ENCODE data around the gene ZSWIM9.

DNA sequence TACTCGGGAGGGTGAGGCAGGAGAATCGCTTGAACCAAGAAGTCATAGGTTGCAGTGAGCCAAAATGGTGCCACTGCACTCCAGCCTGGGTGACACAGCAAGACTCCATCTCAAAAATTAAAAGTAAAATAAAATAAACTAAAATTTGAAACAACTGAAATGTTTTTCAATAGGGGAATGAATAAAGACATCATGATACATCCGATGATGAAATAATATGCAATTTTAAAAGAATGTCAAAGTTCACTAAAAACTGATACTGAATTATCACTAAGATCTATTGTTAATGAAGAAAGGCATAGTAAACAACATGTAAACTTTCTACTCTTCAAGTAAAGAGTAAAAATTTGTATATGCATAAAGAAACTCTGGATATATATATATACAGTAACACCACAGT, 76.7 kb downstream of the ZSWIM9 start:
- TF ChIP-seq, protein P1, sequence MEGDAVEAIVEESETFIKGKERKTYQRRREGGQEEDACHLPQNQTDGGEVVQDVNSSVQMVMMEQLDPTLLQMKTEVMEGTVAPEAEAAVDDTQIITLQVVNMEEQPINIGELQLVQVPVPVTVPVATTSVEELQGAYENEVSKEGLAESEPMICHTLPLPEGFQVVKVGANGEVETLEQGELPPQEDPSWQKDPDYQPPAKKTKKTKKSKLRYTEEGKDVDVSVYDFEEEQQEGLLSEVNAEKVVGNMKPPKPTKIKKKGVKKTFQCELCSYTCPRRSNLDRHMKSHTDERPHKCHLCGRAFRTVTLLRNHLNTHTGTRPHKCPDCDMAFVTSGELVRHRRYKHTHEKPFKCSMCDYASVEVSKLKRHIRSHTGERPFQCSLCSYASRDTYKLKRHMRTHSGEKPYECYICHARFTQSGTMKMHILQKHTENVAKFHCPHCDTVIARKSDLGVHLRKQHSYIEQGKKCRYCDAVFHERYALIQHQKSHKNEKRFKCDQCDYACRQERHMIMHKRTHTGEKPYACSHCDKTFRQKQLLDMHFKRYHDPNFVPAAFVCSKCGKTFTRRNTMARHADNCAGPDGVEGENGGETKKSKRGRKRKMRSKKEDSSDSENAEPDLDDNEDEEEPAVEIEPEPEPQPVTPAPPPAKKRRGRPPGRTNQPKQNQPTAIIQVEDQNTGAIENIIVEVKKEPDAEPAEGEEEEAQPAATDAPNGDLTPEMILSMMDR (IDR thresholded peaks at IDR 0.05) = no peak
- no peak for TF ChIP-seq POLR2AphosphoS5 (IDR thresholded peaks at IDR 0.05)
